ENCODE data around the gene FOXG1.

Gene FOXG1
- long read RNA-seq, result 0 reads

DNA sequence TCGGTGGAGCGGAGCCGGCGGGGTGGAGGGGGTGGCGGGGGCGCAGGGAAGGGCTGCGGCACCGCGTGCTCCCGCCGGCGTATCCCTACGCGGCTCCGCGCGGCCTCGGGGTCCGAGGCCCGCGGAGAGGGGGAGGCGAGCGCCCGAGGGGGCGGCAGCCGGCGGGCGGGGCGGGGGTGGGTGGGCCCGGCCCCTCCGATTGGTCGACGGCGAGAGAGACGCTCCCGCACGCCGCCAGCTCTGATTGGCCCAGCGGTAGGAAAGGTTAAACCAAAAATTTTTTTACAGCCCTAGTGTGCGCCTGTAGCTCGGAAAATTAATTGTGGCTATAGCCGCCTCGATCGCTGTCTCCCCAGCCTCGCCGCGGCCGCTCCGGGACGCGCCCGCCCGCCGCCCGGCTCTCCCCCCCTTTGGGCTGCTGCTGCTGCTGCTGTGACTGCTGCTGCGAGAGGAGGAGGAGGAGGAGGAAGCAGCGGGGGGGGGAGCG is at the start of gene FOXG1:
TSS of gene FOXG1 (plus strand) at position 319 of the 487 bp plus-strand sequence. CDS start 493 bp downstream, outside the sequence.
- Histone ChIP-seq H3K27me3 (ENCODE audit: insufficient read depth, poor library complexity, severe bottlenecking) (peaks cover 54% of the 10 kb centered on the region), H3K4me3 (replicated peaks; ENCODE audit: insufficient read depth, low read length) (no peak within 1 kb of the TSS), H3K27ac (replicated peaks) (no peak within 1 kb of the TSS)
- no peak for DNase-seq (ENCODE audit: low read depth in 1 of 2, low spot score in 1 of 2)
- TF ChIP-seq SPI1 (IDR thresholded peaks at IDR 0.05; ENCODE audit: borderline replicate concordance, low read depth), result no peak
- TF ChIP-seq, protein P1, sequence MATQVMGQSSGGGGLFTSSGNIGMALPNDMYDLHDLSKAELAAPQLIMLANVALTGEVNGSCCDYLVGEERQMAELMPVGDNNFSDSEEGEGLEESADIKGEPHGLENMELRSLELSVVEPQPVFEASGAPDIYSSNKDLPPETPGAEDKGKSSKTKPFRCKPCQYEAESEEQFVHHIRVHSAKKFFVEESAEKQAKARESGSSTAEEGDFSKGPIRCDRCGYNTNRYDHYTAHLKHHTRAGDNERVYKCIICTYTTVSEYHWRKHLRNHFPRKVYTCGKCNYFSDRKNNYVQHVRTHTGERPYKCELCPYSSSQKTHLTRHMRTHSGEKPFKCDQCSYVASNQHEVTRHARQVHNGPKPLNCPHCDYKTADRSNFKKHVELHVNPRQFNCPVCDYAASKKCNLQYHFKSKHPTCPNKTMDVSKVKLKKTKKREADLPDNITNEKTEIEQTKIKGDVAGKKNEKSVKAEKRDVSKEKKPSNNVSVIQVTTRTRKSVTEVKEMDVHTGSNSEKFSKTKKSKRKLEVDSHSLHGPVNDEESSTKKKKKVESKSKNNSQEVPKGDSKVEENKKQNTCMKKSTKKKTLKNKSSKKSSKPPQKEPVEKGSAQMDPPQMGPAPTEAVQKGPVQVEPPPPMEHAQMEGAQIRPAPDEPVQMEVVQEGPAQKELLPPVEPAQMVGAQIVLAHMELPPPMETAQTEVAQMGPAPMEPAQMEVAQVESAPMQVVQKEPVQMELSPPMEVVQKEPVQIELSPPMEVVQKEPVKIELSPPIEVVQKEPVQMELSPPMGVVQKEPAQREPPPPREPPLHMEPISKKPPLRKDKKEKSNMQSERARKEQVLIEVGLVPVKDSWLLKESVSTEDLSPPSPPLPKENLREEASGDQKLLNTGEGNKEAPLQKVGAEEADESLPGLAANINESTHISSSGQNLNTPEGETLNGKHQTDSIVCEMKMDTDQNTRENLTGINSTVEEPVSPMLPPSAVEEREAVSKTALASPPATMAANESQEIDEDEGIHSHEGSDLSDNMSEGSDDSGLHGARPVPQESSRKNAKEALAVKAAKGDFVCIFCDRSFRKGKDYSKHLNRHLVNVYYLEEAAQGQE (IDR thresholded peaks at IDR 0.05; ENCODE audit: insufficient replicate concordance, low read depth), result no peak
- TF ChIP-seq POLR2AphosphoS5 (IDR thresholded peaks at IDR 0.05; ENCODE audit: low read depth), result no peak
- TF ChIP-seq, protein P2, sequence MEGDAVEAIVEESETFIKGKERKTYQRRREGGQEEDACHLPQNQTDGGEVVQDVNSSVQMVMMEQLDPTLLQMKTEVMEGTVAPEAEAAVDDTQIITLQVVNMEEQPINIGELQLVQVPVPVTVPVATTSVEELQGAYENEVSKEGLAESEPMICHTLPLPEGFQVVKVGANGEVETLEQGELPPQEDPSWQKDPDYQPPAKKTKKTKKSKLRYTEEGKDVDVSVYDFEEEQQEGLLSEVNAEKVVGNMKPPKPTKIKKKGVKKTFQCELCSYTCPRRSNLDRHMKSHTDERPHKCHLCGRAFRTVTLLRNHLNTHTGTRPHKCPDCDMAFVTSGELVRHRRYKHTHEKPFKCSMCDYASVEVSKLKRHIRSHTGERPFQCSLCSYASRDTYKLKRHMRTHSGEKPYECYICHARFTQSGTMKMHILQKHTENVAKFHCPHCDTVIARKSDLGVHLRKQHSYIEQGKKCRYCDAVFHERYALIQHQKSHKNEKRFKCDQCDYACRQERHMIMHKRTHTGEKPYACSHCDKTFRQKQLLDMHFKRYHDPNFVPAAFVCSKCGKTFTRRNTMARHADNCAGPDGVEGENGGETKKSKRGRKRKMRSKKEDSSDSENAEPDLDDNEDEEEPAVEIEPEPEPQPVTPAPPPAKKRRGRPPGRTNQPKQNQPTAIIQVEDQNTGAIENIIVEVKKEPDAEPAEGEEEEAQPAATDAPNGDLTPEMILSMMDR (IDR thresholded peaks at IDR 0.05; ENCODE audit: insufficient read depth, low read length), result no peak
- no peak for TF ChIP-seq GABPA (IDR thresholded peaks at IDR 0.05; ENCODE audit: low read depth)

DNA sequence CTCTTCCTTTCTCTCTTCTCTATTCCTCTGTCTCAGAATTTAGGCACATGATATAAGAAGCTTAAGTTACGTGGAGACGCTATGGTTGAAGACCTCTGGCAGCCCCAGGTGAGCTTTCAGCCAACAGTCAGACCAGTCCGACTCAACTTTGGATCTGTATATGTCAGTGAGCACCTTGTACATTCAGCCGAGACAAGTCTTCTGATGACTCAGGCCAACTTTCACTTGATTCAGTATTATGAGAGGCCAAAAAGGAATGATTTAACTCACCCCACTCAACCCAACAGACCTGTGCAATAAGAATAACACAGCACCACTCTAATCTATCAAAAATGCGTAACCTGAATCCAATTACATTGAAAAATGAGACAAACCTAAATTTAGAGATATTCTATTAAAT is 47.5 kb upstream of the FOXG1 start:
- DNase-seq (ENCODE audit: low read depth in 1 of 2, low spot score in 1 of 2), result no peak
- no peaks in the 10 kb centered on the region for H3K27me3 ChIP-seq (ENCODE audit: insufficient read depth, poor library complexity, severe bottlenecking)
- H3K4me3 ChIP-seq (replicated peaks; ENCODE audit: insufficient read depth, low read length), result no peak overlapping the region
- no peak overlapping the region for H3K27ac ChIP-seq (replicated peaks)
- no peak for TF ChIP-seq SPI1 (IDR thresholded peaks at IDR 0.05; ENCODE audit: borderline replicate concordance, low read depth)
- TF ChIP-seq POLR2AphosphoS5 (IDR thresholded peaks at IDR 0.05; ENCODE audit: low read depth), result no peak
- TF ChIP-seq GABPA (IDR thresholded peaks at IDR 0.05; ENCODE audit: low read depth), result no peak
- TF ChIP-seq, protein P1 (IDR thresholded peaks at IDR 0.05; ENCODE audit: insufficient replicate concordance, low read depth), result no peak
- TF ChIP-seq, protein P2 (IDR thresholded peaks at IDR 0.05; ENCODE audit: insufficient read depth, low read length), result no peak

DNA sequence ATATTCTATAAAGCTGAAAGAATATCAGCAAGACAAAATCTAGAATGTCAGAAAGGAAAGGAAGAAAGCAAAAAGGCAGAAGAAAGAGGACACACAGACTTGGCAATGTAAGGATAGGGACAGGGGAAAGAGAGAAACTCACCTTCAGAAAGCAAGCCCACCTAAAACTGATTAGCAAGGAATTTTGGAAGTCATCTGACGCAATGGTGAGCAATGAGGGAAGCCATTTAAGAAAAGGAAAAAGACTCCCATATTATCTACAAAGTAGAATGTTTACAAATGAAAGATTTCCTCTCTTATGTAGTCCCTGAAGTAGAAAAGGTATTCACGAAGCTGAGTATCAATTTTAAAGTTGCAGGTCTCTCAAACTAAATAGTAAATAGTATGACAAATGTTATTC is 35.2 kb upstream of the FOXG1 start:
- TF ChIP-seq, protein P2 (IDR thresholded peaks at IDR 0.05; ENCODE audit: insufficient read depth, low read length), result no peak
- TF ChIP-seq GABPA (IDR thresholded peaks at IDR 0.05; ENCODE audit: low read depth) (no peak), POLR2AphosphoS5 (IDR thresholded peaks at IDR 0.05; ENCODE audit: low read depth) (no peak), SPI1 (IDR thresholded peaks at IDR 0.05; ENCODE audit: borderline replicate concordance, low read depth) (no peak)
- TF ChIP-seq, protein P1 (IDR thresholded peaks at IDR 0.05; ENCODE audit: insufficient replicate concordance, low read depth), result no peak
- H3K4me3 ChIP-seq (replicated peaks; ENCODE audit: insufficient read depth, low read length), result no peak overlapping the region
- no peak for DNase-seq (ENCODE audit: low read depth in 1 of 2, low spot score in 1 of 2)
- no peaks in the 10 kb centered on the region for H3K27me3 ChIP-seq (ENCODE audit: insufficient read depth, poor library complexity, severe bottlenecking)
- H3K27ac ChIP-seq (replicated peaks), result no peak overlapping the region
